Ammon's horn (tissue), 1 donor: Measurements from ENCODE around the gene DCDC2C.

ENCODE experiments used
- DNase-seq: peaks from one replicate; pipeline ENCODE4 v3.0.0-alpha.2; 2016; ENCODE audit warnings: low spot score

The DCDC2C gene

GRCh38 chr2:3895021-3895420 lies 191.6 kb downstream of the DCDC2C start:
- no peak for DNase-seq
